Iris pigment epithelial cell (primary cell): ENCODE measurements around the gene EN2.

Experiments used
- DNase-seq: peaks from one replicate; pipeline ENCODE4 v3.0.0-alpha.2; 2011; ENCODE audit warnings: low read depth

Gene EN2

GRCh38 chr7:155464183-155464582, 6.3 kb downstream of the EN2 start:
- no peak for DNase-seq

DNA sequence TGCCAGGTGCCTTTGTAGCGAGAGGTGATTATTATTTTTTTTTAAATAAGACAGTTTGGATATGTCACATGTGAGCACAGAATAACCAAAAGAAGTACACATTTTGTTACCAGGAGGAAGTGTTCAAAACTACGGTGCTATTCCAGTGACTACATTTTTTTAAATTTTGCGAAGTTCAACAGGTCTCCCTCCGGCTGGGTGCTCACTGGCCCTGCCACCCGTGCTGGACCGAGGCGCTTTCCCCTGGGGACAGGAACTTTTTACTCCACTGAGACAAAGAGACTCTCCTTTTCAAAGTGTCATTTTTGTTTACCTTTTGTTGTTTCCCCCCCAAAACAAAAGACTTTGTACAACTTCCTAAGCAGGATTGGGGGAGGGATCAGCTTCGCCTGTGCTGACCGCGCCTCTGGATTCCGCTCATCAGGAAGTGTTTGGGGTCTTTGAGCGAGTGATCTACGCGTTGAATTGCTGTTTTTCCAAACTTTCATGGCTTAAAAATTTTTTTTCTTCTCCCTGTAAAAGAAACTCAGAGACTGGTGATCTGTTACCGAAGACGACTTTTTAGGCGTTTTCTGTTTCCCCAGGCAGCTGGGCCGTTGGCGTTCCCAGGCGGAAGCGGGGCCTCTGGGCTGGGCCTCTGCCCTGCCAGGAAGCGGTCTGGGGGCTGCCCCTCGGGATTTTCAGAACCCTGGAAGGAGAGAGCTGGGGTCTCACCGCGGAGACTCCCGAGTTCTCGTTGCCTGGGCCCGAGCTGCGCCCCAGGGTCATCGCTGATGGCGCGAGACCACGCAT, 7.2 kb downstream of the EN2 start:
- DNase-seq, result no peak

GRCh38 chr7:155465761-155466141, 7.8 kb downstream of the EN2 start:
- no peak for DNase-seq

GRCh38 chr7:155466142-155466813, 8.3 kb downstream of the EN2 start:
- no peak for DNase-seq

- DNase-seq, result no peak
These were observed 9.1 kb downstream of the EN2 start for GRCh38 chr7:155466814-155467733.

DNA sequence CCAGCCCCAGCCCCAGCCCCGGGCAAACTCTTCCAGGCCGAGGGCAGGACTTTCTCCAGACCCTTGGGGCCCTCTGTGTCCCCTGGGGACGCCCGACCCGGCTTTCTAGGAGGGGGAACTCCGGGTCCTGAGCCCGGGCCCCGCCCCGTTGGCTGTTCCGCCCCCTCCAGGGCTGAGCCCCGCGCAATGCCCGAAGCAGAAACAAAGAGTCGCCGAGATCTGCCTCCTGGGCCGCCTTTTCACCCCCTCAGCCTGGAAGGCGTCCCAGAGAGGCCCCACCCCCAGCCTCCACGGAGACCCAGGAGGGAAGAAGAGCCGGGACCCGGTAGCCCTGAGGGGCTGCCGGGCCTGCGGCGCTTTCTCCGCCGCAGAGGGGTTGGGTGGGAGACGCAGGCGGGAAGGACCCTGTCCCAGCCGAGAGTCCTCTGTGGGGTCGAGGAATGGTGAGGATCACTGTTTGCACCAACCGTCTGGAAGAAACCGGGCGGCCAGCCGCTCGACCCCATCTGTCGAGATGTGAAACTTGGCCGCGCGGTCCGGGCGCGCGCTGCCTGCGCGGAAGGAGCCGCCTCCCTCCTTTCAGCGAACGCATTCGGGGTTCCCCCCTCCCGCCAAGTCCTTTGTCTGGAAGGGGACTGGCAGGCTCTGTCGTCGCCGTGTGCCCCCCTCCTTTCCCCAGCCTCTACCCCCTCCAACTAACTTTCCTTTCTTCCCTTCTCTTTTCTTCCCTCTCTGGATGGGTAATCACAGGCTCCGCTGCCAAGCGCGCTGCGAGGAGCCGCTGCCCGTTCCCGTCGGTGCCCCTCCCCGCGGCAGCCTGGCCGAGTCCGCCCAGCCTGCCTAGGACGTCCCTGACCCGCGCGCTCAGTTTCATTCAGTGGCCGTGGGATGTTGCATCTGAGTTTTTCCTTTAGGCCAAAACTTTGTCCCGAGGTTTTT, 10.2 kb downstream of the EN2 start:
- no peak for DNase-seq

GRCh38 chr7:155468785-155469148, 10.8 kb downstream of the EN2 start:
- DNase-seq, result no peak

GRCh38 chr7:155469311-155470185, 11.6 kb downstream of the EN2 start:
- no peak for DNase-seq

GRCh38 chr7:155470186-155470487, 12.2 kb downstream of the EN2 start:
- DNase-seq, result no peak

- DNase-seq, result no peak
These were observed 13.0 kb downstream of the EN2 start for GRCh38 chr7:155470686-155471638.

DNA sequence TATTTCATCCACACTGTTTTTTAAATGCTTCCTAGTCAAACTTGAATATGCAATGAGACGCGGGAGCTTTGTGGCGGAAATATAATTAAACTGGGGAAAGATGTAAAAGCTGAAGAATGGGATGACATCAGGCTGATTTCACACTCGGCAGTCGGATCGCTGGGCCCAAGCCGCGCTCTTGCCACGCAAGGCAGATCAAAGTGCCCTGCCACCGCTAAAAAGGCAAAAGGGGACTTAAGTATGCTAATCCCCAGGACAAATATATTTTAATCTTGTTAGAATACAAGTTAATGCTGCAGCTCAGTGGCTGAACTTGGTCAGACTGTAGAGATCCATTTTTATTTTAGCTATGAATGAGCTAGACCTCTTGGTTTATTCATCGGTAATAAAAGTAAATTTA, 13.8 kb downstream of the EN2 start:
- no peak for DNase-seq

GRCh38 chr7:155477476-155477875, 19.5 kb downstream of the EN2 start:
- DNase-seq, result no peak

- DNase-seq, result no peak
These were observed 23.8 kb downstream of the EN2 start for GRCh38 chr7:155481764-155482163.

DNA sequence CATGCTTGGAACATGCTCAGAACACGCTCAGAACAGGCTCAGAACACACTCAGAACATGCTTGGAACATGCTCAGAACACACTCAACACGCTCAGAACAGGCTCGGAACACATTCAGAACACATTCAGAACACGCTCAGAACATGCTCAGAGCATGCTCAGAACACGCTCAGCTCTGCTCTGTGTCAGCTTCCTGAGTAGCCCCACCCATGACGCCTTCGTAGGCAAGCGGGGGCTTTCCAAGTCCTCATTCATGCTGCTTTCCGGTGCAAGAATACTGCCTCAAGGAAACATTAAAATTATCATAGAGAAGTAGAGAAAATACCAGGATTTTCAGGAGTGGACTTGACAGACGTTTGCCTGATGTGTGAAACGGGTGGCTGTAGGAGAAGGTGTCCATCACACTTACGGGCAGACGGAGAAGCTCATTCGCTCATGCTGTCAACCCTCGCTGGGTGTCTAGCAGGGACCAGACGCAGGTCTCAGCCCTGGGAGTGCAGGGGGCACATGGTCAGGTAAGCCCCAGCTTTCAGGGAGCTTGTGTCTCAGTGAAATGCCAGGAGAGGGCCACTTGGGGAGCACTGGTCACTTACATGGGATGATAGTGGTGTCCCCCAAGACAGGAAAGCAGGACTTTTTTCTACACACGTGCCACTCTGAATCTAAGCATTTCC, 24.7 kb downstream of the EN2 start:
- no peak for DNase-seq

DNA sequence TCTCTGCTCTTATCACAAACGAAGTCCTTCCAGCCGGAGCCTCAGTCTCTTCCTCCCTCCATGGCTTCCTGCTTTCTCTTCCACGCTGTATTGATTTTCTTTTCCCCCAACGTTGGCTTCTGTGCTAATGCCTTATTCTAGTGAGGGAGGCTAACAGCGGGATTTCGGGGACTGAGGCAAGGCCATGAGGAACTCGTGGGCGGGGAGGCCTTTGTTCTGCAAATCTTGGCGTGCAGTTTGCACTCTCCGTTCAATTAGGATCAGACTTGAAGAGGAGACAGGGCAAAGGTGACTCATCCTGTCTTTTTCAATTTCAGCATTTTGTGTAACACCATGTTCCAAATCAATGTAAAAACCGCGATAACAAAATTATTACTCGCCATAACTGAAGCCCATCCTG, 25.3 kb downstream of the EN2 start:
- DNase-seq, result no peak

GRCh38 chr7:155483868-155484325, 26.0 kb downstream of the EN2 start:
- DNase-seq, result no peak

GRCh38 chr7:155484483-155485399, 26.8 kb downstream of the EN2 start:
- no peak for DNase-seq
